ENCODE results near the gene CRYBG2.
"Not testable (repeated sequence)": the region's sequence is repeated elsewhere in the genome, so short reads cannot be mapped to it uniquely, and the experiment has no call there.

CRYBG2 gene

GRCh38 chr1:26318338-26319064 is 35.4 kb downstream of the CRYBG2 start:
- peak in 1 of 2 donors; percentile 20 for DNase-seq

DNA sequence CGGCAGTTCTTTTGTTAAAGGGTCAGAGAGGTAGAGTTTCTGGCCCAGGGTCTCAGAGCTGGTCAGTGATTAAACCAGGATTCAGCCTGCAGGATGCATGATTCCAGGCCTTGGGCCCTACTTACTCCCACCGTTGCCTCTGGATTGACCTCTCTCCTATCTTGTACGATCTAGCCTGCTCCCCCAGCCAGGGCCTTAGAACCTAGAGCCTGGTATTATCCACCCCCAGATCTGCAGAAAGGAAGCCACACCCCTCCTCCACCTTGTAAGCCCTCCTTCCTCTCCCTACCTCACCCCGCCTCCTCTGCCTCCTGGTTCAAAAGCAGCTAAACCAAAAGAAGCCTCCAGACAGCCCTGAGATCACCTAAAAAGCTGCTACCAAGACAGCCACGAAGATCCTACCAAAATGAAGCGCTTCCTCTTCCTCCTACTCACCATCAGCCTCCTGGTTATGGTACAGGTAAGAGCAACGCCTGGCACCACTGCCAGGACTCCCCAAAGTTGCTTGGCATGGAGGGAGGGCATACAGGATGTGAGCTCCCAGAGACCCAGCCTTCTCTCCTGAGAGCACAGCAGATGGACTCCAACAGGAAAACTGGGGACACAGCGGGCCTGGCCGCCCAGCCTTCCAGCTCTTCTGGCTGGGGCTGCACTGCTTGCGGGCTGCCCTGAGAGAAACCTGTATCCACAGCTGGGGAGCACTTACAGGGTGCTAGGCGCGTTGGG is 36.2 kb downstream of the CRYBG2 start, which contains the start of gene CD52:
Gene CD52 (plus strand): TSS at position 347 of the 726 bp plus-strand sequence. CDS start 60 bp downstream, at position 407.
- DNase-seq, result no peak

- no peak for DNase-seq
Measured at GRCh38 chr1:26317146-26317545, 36.8 kb downstream of the CRYBG2 start.

GRCh38 chr1:26315874-26316850 is 37.8 kb downstream of the CRYBG2 start:
- DNase-seq, result no peak

DNA sequence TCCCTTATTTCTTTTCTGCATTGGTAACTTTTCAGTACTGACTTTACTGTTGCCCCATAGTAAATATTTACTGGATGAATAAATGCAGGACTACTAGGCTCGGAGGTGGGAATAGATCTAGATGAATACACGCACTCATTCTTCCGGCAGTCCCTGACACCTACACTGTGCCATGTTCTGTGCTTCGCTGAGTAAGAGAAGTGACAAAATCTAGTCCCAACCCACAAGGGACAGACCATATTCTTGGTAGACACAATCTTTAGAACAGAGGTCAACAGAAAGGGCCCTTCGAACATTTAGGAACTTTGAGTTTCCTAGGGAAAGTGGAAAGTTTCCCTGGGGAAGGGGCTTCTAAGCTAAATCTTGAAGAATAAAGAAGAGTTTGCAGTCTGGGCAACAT is 39.4 kb downstream of the CRYBG2 start:
- no peak for DNase-seq

- DNase-seq, result not testable (repeated sequence)
Measured at GRCh38 chr1:26307966-26308899, 45.7 kb downstream of the CRYBG2 start.

DNA sequence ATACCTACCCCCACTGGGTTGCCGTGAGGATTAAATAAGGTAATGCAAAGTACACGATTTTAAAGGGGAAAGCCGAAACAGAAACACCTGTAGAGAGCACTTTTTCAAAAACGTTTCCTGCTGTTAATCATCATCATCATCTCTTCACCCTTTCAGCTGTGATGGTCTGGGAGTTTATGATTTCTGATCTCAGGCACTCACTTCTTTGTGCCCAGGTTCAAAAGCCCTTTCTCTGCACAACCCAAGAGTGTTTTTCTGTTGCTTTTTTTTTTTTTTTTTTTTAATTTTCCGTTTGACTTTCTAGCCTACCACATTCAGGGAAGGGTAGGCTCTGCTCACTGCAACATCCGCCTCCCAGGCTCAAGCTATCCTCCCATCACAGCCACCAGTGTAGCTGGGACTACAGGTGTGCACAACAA is 46.6 kb downstream of the CRYBG2 start:
- no peak for DNase-seq

- peak; percentile 57 to 75 for DNase-seq
Measured at GRCh38 chr1:26306290-26307229, 47.4 kb downstream of the CRYBG2 start, which contains the start of gene UBXN11. UBXN11 (minus strand) TSS chr1:26306636; CDS start chr1:26302883, 3,753 bp downstream.

DNA sequence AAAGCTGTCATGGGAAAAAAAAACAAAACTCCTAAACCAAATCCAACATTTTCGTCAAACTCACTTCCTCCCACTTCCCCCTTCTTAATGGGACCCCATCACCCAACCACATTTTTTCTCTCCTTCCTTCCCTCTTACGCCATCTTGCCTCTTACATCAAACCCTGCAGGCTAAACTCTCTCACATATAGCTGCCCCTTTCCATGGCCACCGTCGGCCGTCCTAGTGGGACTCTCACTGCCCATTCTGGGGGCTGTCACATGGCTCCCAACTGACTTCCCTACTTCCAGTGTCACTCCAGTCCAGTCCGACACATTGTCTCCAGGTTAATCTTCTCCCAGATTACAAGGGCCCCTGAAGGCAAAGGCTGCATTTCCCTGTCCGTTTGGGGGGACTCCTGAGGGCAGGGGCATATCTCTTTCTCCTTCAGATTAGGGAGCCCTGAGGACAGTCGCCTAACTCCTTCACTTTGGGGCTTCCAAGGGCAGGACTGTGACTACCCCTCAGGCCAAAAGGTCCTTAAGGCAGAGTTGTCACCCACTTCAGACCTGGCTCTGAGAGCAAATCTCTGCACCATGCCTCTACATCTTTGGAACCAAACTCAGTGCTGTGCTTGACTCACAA is 48.2 kb downstream of the CRYBG2 start:
- no peak for DNase-seq

GRCh38 chr1:26302733-26303405 is 51.1 kb downstream of the CRYBG2 start:
- DNase-seq, result no peak

DNA sequence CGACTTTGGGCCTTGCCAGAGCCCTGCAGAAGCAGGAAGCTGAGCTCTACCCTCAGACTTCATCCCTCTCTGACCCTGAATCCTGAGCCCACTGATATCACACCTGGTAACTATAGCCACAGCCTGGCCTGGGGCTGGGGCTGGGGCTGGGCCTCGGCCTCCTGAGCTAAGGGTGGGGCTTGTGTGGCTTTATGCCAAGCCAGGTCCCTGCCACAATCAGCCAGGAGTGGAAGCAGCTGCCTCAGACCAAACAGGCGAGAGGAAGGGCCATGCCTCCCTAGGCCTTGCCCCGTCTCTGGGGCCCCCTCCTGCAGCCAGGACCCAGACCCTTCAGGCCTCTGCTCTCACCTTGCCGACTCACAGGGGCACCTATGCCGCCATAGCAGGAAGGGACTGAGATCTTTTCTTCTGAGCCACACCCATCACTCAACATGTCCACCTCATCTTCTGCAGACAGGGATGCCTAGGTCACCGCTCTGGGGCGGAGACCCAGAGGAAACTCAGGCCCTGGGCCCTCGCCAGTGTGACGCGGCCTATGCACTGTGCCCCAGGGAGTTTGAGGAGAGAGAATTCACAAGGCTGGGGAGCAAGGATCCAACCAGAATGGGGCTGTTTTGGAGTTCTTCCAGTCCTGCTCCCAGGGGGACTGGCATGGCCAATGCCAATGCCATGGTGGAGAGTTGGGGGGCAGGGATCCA is 53.2 kb downstream of the CRYBG2 start:
- no peak for DNase-seq

DNA sequence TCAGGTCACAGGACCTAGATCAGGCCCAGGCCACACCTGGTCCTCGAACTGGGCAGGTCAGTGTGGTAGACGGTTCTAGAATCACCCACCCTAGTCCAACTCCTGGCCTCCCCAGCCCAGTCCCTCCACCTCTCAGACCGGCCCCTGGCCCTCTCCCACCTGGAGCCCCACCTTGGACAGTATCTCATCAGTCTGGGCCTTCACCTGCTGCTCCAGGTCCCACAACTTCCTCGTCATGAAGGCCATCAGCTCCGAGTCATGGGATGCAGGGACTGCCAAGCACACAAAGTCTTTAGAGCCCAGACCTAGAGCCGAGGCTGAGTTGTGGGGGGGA is 56.2 kb downstream of the CRYBG2 start:
- DNase-seq, result no peak

DNA sequence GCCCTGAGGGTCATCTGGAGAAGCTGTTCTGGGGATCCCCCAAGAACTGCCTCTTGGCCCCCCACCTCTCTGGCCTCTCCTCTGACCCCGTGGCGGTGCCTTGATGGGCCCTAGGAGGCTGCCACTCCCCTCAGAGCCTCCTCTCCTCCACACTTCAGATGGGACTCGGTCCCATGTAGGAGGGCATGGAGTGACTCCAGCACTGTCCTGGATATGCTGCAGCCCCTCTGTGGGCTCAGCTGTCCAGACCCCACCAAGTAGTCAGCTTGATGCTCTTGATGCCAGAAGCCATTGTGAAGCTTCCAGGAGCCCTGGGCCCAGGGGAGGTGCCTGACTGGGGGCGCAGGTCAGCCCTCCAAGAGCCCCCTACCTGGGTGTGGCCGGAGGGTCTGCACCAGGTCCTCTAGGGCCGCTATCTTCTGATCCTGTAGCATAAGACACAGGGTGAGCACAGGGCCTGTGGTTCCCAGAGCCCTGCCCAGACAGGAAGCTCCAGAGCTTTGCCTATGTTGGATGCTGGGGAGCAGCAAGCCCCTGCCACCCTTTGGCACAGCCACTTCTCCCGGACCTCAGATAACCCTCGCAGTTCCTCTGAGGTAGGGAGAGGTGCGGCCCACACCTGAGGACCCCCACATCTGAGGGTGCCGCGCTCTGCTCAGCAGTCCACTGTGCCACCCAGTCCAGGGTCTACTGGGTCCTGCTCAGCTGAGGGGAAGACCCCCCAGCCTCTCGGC is 56.7 kb downstream of the CRYBG2 start:
- no peak for DNase-seq

DNA sequence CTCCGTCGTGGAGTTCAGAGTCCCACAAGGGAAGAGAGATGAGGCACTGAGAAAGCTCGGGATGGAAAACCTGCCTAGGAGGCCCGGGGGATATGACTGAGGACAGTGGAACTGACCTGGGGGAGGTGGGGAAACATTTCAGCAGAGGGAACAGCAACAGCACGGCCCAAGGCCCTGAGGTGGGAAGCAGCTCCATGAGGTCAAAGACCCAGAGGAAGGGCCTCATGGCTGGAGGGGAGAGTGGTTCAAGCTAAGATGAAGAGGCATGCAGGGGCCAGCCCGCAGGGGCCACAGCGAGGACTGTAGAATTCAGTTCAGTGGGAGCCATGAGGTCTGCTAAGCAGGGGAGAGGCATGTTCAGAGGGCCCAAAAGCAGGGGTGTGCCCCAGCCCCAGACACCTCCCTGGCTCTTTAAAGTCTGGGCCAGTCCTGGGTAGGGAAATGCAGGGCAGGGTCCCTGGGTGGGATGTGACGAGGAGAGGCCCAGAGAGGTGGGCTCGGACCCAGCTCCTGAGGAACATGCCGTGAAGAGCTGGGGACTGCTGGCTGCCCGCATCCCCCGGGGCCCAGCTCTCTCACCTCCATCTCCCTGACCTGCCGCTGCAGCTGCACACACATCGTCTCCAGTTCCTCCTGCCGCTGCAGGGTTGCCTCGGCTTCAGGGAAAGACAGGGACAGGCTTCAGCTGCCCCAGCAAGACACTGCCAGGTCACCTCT is 57.4 kb downstream of the CRYBG2 start:
- DNase-seq, result no peak

- DNase-seq, result no peak
Measured at GRCh38 chr1:26295194-26296138, 58.5 kb downstream of the CRYBG2 start.

- no peak for DNase-seq
Measured at GRCh38 chr1:26293911-26294463, 59.9 kb downstream of the CRYBG2 start.

Data from bone marrow (tissue), 2 donors.